ENCODE results near the gene MYEF2.

GRCh38 chr15:48087844-48088243, 90.3 kb downstream of the MYEF2 start:
- TF ChIP-seq CTCF (IDR thresholded peaks at IDR 0.05) (no peak), POLR2A (IDR thresholded peaks at IDR 0.05) (no peak)
